GM12878 (cell line): ENCODE results near the gene IL11. TPM values are rescaled to one million over a fixed set of nuclear protein-coding genes. Genes with fewer than 3 reads are reported as not detected.

Experiments used
- CUX1 ChIP-seq: IDR thresholded peaks from 2 replicates; pipeline ENCODE4 v1.6.1; 2012; ENCODE audit warnings: improper control_type of control experiment, low read depth, low read length; ENCODE audit not compliant: insufficient replicate concordance
- FOXK2 ChIP-seq: fragments of 450-650 bp; IDR thresholded peaks from 2 replicates; pipeline ENCODE4 v1.6.1; 2017; ENCODE audit warnings: mild to moderate bottlenecking, moderate library complexity
- NFIC ChIP-seq: IDR thresholded peaks from 2 replicates; pipeline ENCODE4 v1.6.1; 2012; ENCODE audit warnings: low read depth, mild to moderate bottlenecking, inconsistent platforms, low read length, moderate library complexity
- NFXL1 ChIP-seq: fragments of 450-650 bp; IDR thresholded peaks from 2 replicates; pipeline ENCODE4 v1.6.1; 2017; ENCODE audit warnings: antibody characterized with exemption, mild to moderate bottlenecking, borderline replicate concordance
- NR2F1 ChIP-seq: fragments of 450-650 bp; conservative IDR thresholded peaks from 2 replicates; pipeline ENCODE4 v1.6.1; 2017; ENCODE audit warnings: mild to moderate bottlenecking
- POU2F2 ChIP-seq: IDR thresholded peaks from 3 replicates; pipeline ENCODE4 v1.6.1; 2011; ENCODE audit warnings: low read depth, mild to moderate bottlenecking, low read length, borderline replicate concordance
- RBBP5 ChIP-seq: fragments of 200-600 bp; sonication (generic); conservative IDR thresholded peaks from 2 replicates; pipeline ENCODE4 v1.6.1; 2016
- SPI1 ChIP-seq: IDR thresholded peaks from 2 replicates; pipeline ENCODE4 v1.6.1; 2011; ENCODE audit warnings: low read depth, mild to moderate bottlenecking, low read length, moderate library complexity, borderline replicate concordance; ENCODE audit not compliant: insufficient read depth
- SREBF2 ChIP-seq: IDR thresholded peaks from 2 replicates; pipeline ENCODE4 v1.6.1; 2012; ENCODE audit warnings: mild to moderate bottlenecking, low read length
- ZNF217 ChIP-seq: fragments of 450-650 bp; IDR thresholded peaks from 2 replicates; pipeline ENCODE4 v1.6.1; 2017; ENCODE audit warnings: antibody characterized with exemption, mild to moderate bottlenecking
- polyA plus RNA-seq, 11 experiments: library from polyadenylated mRNA; depleted of rRNA in 4 of 11; unstranded in 6 of 11; stranded (reverse) in 5 of 11; fragments of >200 nt; fragmentation: Nextera tagmentation in 4 of 11; fragmentation: Illumina TruSeq in 1 of 11; extraction: Ambion mirVana in 4 of 11; extraction: Trizol in 1 of 11; gene quantifications; 1 replicate in 1 of 11; 2 replicates in 10 of 11; pipeline versions ENCODE4 v1.2.1 to v1.2.3, GENCODE V29; 2011 to 2016; ENCODE audit warnings: inconsistent platforms in 2 of 11, missing spikeins in 2 of 11, low read depth in 1 of 11
- total RNA-seq, 4 experiments: library from RNA; depleted of rRNA in 3 of 4; stranded (reverse); fragments of >200 nt in 3 of 4; fragmentation: Illumina TruSeq in 1 of 4; extraction: Trizol in 1 of 4; gene quantifications; 2 replicates each; pipeline versions ENCODE4 v1.2.1 to v1.2.3, GENCODE V29; 2013 to 2021

IL11 gene
- total and polyA plus RNA-seq, 10 of the 15 experiments (the other 5 are each of a cell fraction or from before 2014, with no cell fraction given), result 0.15 TPM; not detected in 9

- TF ChIP-seq CUX1, result no peak
- no peak for TF ChIP-seq SPI1
- TF ChIP-seq NFIC, result no peak
- TF ChIP-seq SREBF2, result no peak
- TF ChIP-seq ZNF217, result no peak
- no peak for TF ChIP-seq NFXL1
- no peak for TF ChIP-seq NR2F1
- TF ChIP-seq RBBP5, result no peak
- TF ChIP-seq POU2F2, result no peak
- no peak for TF ChIP-seq FOXK2
- TF ChIP-seq, all 136 proteins: peak for 0
These were observed 25.8 kb downstream of the IL11 start (continued) for GRCh38 chr19:55344444-55344843.
